PC-9 (cell line): ENCODE results near the gene AOPEP.

ENCODE experiments used
- CTCF ChIP-seq: fragments of 200-600 bp; sonication (generic); conservative IDR thresholded peaks from 2 replicates; pipeline ENCODE4 v1.6.1; 2017; ENCODE audit warnings: mixed run types, antibody characterized with exemption, mild to moderate bottlenecking, moderate library complexity
- EZH2 ChIP-seq: fragments of 200-600 bp; sonication (generic); IDR thresholded peaks from 2 replicates; pipeline ENCODE4 v1.8.0; 2017; ENCODE audit warnings: antibody characterized with exemption, low read depth

GRCh38 chr9:94843134-94843533 is 116.6 kb downstream of the AOPEP start:
- no peak for TF ChIP-seq CTCF
- TF ChIP-seq EZH2: no peak
